Activated T-cell treated with anti-CD3 and anti-CD28 coated beads, Interleukin-2, amount 50 U/mL, for 72 hours (primary cell): Measurements from ENCODE around the gene ABCA5. TPM values are rescaled to one million over a fixed set of nuclear protein-coding genes. Genes with fewer than 3 reads are reported as not detected.
"Not testable (repeated sequence)": the region's sequence is repeated elsewhere in the genome, so short reads cannot be mapped to it uniquely, and the experiment has no call there.

Source experiments
- ATAC-seq, 2 donors: fragments of 150-1000 bp; cut with Tn5 transposase; replicated peaks in 1 of 2; 2 replicates each; pipeline ENCODE4 v1.10.0; 2021; ENCODE audit warnings: moderate library complexity in 2 of 2, mild to moderate bottlenecking in 1 of 2
- DNase-seq, 2 donors: peaks; one replicate each; pipeline ENCODE4 v3.0.0; 2021 to 2022; ENCODE audit warnings: mixed read lengths in 1 of 2
- H3K27ac Mint-ChIP-seq: one replicate; pipeline ENCODE4 v1.8.0; 2022; ENCODE audit warnings: mild to moderate bottlenecking, moderate library complexity, mixed read lengths
- H3K27me3 Mint-ChIP-seq: one replicate; pipeline ENCODE4 v1.8.0; 2022; ENCODE audit warnings: low read depth, mixed read lengths
- H3K36me3 Mint-ChIP-seq, 2 donors: one replicate each; pipeline ENCODE4 v1.8.0; 2022; ENCODE audit warnings: mixed read lengths in 2 of 2, mild to moderate bottlenecking in 1 of 2; ENCODE audit not compliant: insufficient read depth in 2 of 2
- H3K4me1 Mint-ChIP-seq: one replicate; pipeline ENCODE4 v1.8.0; 2022; ENCODE audit warnings: low read depth, mixed read lengths
- H3K4me3 Mint-ChIP-seq, 2 donors: one replicate each; pipeline ENCODE4 v1.8.0; 2022; ENCODE audit warnings: mild to moderate bottlenecking in 2 of 2, mixed read lengths in 2 of 2, moderate library complexity in 2 of 2
- H3K9me3 Mint-ChIP-seq, 2 donors: one replicate each; pipeline ENCODE4 v1.8.0; 2022; ENCODE audit warnings: mixed read lengths in 2 of 2
- total RNA-seq, 2 donors: library from RNA; stranded (reverse); gene quantifications; one replicate each; pipeline ENCODE4 v1.2.3, GENCODE V29; 2022

ABCA5 gene
- total RNA-seq, 2 donors from 2014 or later = 28.5 to 31.1 TPM

DNA sequence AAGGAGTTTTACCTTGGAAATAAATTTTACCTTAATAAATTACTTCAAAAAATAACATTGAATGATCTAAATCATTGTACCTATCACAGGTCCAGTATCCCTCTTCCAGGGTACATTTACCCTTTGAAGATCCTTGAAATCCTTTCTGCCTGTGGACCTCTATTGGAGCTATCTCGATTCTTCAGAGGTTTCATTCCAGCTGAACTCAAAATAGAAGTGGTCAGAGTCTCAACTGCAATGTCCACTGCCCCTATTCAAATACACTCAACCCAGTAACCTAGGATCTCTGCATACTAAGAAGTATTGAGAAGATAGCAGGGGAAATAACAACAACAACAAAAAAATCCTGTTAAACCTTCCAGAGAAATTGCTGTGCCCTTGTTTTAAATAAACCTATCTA is 9.3 kb downstream of the ABCA5 start:
- ATAC-seq = no peak
- H3K36me3 Mint-ChIP-seq = no peaks in the 10 kb centered on the region
- H3K27ac Mint-ChIP-seq = no peak overlapping the region
- peaks cover 9% of the 10 kb centered on the region for H3K4me1 Mint-ChIP-seq
- H3K27me3 Mint-ChIP-seq = no peaks in the 10 kb centered on the region
- no peaks in the 10 kb centered on the region for H3K9me3 Mint-ChIP-seq
- DNase-seq = no peak
- no peak overlapping the region for H3K4me3 Mint-ChIP-seq

DNA sequence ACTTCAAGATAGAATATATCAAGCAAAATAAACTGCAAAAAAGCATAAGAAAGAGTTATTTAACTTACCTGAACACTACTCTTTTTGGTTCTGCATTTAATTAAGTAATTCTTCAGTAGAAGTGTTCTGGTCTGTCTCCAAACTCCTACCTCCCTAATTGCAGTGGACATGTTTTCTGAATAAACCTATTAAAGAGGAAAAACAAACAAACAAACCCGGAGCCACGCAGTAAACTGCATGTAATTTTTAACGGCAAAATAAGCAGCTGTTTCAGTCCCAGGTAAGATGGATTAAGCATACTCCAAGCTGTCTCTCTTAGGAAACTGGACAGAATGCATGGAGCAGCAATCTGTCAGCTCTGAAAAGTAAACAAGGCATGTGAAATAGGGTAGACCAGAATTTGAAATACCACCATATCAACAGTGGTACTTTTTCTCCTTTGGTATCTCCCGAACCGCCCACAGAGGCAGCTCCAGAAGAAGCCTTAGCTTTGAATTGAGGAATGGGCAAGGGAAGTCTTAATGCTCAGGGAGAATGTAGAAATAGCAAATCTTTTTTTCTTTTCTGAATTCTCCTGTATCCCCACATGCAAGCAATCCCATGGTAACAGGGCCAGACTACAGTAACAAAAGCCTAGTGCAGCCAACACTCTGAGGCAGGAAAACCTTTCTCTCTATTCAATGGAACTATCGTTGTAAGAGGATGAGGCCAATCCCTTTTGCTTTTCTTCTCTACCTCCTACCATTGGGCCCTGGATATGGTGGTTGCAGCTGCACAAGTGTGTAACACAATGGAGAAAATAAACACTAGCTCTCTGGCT is 12.5 kb downstream of the ABCA5 start:
- H3K4me1 Mint-ChIP-seq = peaks cover 3% of the 10 kb centered on the region
- no peaks in the 10 kb centered on the region for H3K27me3 Mint-ChIP-seq
- H3K4me3 Mint-ChIP-seq = no peak overlapping the region
- DNase-seq (no peak), ATAC-seq (no peak)
- H3K36me3 Mint-ChIP-seq = peaks cover 0 to 2% of the 10 kb centered on the region in 2 donors
- H3K27ac Mint-ChIP-seq = no peak overlapping the region
- H3K9me3 Mint-ChIP-seq = no peaks in the 10 kb centered on the region

DNA sequence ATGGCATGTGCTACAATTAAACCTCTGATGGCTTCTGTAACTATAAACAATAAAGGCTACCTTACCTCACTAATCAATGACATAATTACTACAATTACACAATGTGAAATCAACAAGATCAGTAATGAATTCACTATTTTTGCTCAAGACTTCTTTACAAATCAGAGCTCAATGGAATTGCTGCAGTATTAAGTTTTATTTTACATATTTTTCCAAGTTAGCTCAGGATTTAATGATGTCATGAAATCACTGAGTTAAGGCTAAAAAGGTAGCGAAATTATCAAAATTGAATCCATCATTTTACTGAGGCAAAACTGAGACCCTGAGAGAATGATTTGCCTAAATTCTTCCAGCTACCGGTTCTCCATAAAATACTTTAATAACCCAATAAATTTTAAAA is 21.8 kb downstream of the ABCA5 start:
- no peaks in the 10 kb centered on the region for H3K9me3 Mint-ChIP-seq
- no peaks in the 10 kb centered on the region for H3K36me3 Mint-ChIP-seq

GRCh38 chr17:69302682-69303081 is 24.3 kb downstream of the ABCA5 start:
- no peak overlapping the region for H3K27ac Mint-ChIP-seq
- peaks cover under 1 to 1% of the 10 kb centered on the region in 2 donors for H3K36me3 Mint-ChIP-seq
- H3K9me3 Mint-ChIP-seq = peaks cover 0 to under 1% of the 10 kb centered on the region in 2 donors
- ATAC-seq (no peak), DNase-seq (no peak)
- no peak overlapping the region for H3K4me3 Mint-ChIP-seq
- H3K4me1 Mint-ChIP-seq = no peaks in the 10 kb centered on the region
- H3K27me3 Mint-ChIP-seq = no peaks in the 10 kb centered on the region

More for the DNA sequence above, 21.8 kb downstream of the ABCA5 start:
- no peak overlapping the region for H3K4me3 Mint-ChIP-seq
- DNase-seq (no peak), ATAC-seq (no peak)
- no peaks in the 10 kb centered on the region for H3K4me1 Mint-ChIP-seq
- H3K27ac Mint-ChIP-seq = no peak overlapping the region
- no peaks in the 10 kb centered on the region for H3K27me3 Mint-ChIP-seq

GRCh38 chr17:69300222-69300621 is 26.7 kb downstream of the ABCA5 start:
- Mint-ChIP-seq H3K36me3 (peaks cover 2 to 4% of the 10 kb centered on the region in 2 donors), H3K27ac (no peak overlapping the region), H3K4me3 (no peak overlapping the region), H3K9me3 (peaks cover 0 to 2% of the 10 kb centered on the region in 2 donors), H3K27me3 (no peaks in the 10 kb centered on the region), H3K4me1 (no peaks in the 10 kb centered on the region)
- no peak for DNase-seq
- ATAC-seq = no peak

- H3K9me3 Mint-ChIP-seq, H3K4me3 Mint-ChIP-seq, ATAC-seq, H3K36me3 Mint-ChIP-seq, DNase-seq, H3K4me1 Mint-ChIP-seq, H3K27me3 Mint-ChIP-seq: not testable (repeated sequence)
- peak overlapping the region; percentile 40 for H3K27ac Mint-ChIP-seq
These were observed 28.7 kb downstream of the ABCA5 start for GRCh38 chr17:69298120-69298722.

DNA sequence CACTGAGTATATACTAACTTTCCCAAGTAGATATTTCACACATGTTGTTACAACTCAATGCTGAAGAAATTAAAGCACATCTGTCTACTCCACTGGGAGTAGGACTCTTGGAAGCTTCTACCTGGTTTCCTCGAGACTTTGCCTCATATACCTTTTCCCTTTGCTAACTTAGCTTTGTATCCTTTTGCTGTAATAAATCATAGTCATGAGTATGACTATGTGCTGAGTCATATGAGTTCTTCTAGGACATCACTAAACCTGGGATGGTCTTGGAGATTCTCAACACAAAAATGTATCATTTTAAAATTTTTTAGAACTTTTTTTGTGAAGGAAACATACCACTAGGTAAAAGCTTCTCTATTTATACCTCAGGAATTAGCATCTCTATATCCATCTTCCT is 39.8 kb downstream of the ABCA5 start:
- Mint-ChIP-seq H3K9me3 (no peaks in the 10 kb centered on the region), H3K4me3 (no peak overlapping the region), H3K4me1 (no peaks in the 10 kb centered on the region), H3K27me3 (no peaks in the 10 kb centered on the region), H3K36me3 (peaks cover 6 to 18% of the 10 kb centered on the region in 2 donors), H3K27ac (no peak overlapping the region)
- ATAC-seq (no peak), DNase-seq (no peak)

GRCh38 chr17:69286257-69286656 is 40.7 kb downstream of the ABCA5 start:
- H3K4me3 Mint-ChIP-seq = no peak overlapping the region
- H3K4me1 Mint-ChIP-seq = no peaks in the 10 kb centered on the region
- ATAC-seq (no peak), DNase-seq (no peak)
- H3K27me3 Mint-ChIP-seq = no peaks in the 10 kb centered on the region
- H3K9me3 Mint-ChIP-seq = no peaks in the 10 kb centered on the region
- no peak overlapping the region for H3K27ac Mint-ChIP-seq
- H3K36me3 Mint-ChIP-seq = peaks cover 11 to 19% of the 10 kb centered on the region in 2 donors

DNA sequence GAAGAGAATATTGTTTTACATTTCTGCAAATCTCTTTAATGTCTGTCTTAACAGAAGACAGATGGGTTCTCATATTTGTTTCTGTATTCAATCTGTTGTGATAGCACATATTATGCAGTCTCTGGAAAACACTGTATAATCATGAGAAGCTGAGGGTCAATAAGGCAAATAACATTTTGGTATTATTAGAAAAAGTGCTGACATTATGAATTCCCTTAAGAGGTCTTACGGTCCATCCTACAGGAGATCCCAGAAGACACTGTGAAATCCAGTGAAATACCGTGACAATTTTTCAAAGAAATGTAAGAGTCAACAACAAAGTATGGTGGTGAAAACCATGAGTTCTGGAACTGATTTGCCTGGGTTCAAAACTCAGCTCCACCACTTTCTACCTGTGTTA is 42.3 kb downstream of the ABCA5 start:
- Mint-ChIP-seq H3K27ac (no peak overlapping the region), H3K4me3 (no peak overlapping the region), H3K36me3 (peaks cover 13 to 19% of the 10 kb centered on the region in 2 donors), H3K9me3 (no peaks in the 10 kb centered on the region), H3K4me1 (no peaks in the 10 kb centered on the region), H3K27me3 (no peaks in the 10 kb centered on the region)
- ATAC-seq (no peak), DNase-seq (no peak)

- Mint-ChIP-seq H3K27me3 (no peaks in the 10 kb centered on the region), H3K4me3 (no peak overlapping the region), H3K4me1 (no peaks in the 10 kb centered on the region), H3K9me3 (no peaks in the 10 kb centered on the region), H3K36me3 (peaks cover 13 to 15% of the 10 kb centered on the region in 2 donors), H3K27ac (no peak overlapping the region)
- no peak for ATAC-seq
- DNase-seq = no peak
These were observed 44.9 kb downstream of the ABCA5 start for GRCh38 chr17:69282002-69282401.

GRCh38 chr17:69276279-69276678 is 50.7 kb downstream of the ABCA5 start:
- H3K27ac Mint-ChIP-seq, DNase-seq, H3K4me3 Mint-ChIP-seq, H3K9me3 Mint-ChIP-seq, H3K4me1 Mint-ChIP-seq, ATAC-seq, H3K27me3 Mint-ChIP-seq, H3K36me3 Mint-ChIP-seq: not testable (repeated sequence)

- H3K36me3 Mint-ChIP-seq = peaks cover 0 to 3% of the 10 kb centered on the region in 2 donors
- no peak for ATAC-seq
- no peak overlapping the region for H3K27ac Mint-ChIP-seq
- no peak for DNase-seq
- no peaks in the 10 kb centered on the region for H3K9me3 Mint-ChIP-seq
- no peaks in the 10 kb centered on the region for H3K27me3 Mint-ChIP-seq
- no peaks in the 10 kb centered on the region for H3K4me1 Mint-ChIP-seq
- H3K4me3 Mint-ChIP-seq = no peak overlapping the region
These were observed 51.2 kb downstream of the ABCA5 start for GRCh38 chr17:69275751-69276150.

DNA sequence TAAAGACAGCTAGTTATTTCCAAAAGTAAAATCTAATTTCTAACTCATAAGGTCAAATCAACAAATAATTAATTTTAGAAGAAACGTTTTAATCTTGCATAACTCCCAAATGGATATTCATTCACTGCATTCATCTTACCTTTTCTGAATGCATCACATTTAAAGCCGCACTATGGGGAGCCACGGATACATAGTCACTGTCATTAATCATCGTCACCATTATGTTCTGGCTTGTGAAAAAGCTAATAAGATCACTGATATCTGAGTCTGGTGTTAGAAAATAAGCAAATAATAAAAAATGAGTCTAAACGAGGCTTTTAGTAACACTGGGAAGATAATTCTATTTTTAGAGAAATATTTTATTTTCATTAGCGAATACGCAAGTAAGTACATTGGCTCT is 55.9 kb downstream of the ABCA5 start:
- peaks cover under 1 to 1% of the 10 kb centered on the region in 2 donors for H3K36me3 Mint-ChIP-seq
- no peak overlapping the region for H3K27ac Mint-ChIP-seq
- no peaks in the 10 kb centered on the region for H3K9me3 Mint-ChIP-seq
- DNase-seq = no peak
- no peaks in the 10 kb centered on the region for H3K27me3 Mint-ChIP-seq
- ATAC-seq = no peak
- H3K4me3 Mint-ChIP-seq = no peak overlapping the region
- H3K4me1 Mint-ChIP-seq = no peaks in the 10 kb centered on the region
